HEK293 (cell line): ENCODE measurements around the gene CAMKMT.

ENCODE experiments used
- CTCF ChIA-PET: fragments of 350-600 bp; formaldehyde crosslinking; extraction: SDS; loops from one replicate; lab custom pipeline; 2021; ENCODE audit warnings: antibody characterized with exemption; lab: Yijun Ruan, JAX
- POLR2A ChIA-PET: fragments of 300-600 bp; formaldehyde crosslinking; extraction: SDS; loops from one replicate; lab custom pipeline; 2020; ENCODE audit warnings: antibody characterized with exemption, inconsistent platforms; lab: Yijun Ruan, JAX
- H3K27ac ChIP-seq: fragments of 200-500 bp; sonication (Bioruptor generic); 2 replicates; pipeline ENCODE4 v1.5.1; 2014; ENCODE audit warnings: low read depth, low read length, control low read depth, inconsistent platforms; ENCODE audit errors: extremely low read depth
- H3K36me3 ChIP-seq, 2 experiments: fragments of 200-500 bp in 1 of 2; sonication (Bioruptor generic) in 1 of 2; 1 replicate in 1 of 2; 2 replicates in 1 of 2; pipeline ENCODE4 v1.5.1; 2014 to 2017; ENCODE audit warnings: inconsistent platforms in 2 of 2, low read length in 2 of 2; ENCODE audit not compliant: control insufficient read depth in 2 of 2, insufficient read depth in 1 of 2
- H3K4me1 ChIP-seq: fragments of 200-500 bp; sonication (Bioruptor generic); 2 replicates; pipeline ENCODE4 v1.5.1; 2014; ENCODE audit warnings: mild to moderate bottlenecking, low read length, inconsistent platforms; ENCODE audit not compliant: control insufficient read depth, insufficient read depth
- H3K4me3 ChIP-seq: 2 replicates; pipeline ENCODE4 v1.5.1; 2011; ENCODE audit warnings: low read depth, mild to moderate bottlenecking, control low read depth, low read length, moderate library complexity
- H3K9me3 ChIP-seq: fragments of 200-500 bp; sonication (Bioruptor generic); 2 replicates; pipeline ENCODE4 v1.5.1; 2014; ENCODE audit warnings: low read depth, low read length, inconsistent platforms; ENCODE audit not compliant: control insufficient read depth, insufficient read depth
- GFI1B ChIP-seq: fragments of 450-650 bp; formaldehyde crosslinking; IDR thresholded peaks from 2 replicates; pipeline ENCODE4 v1.5.1; 2016; ENCODE audit warnings: missing biosample characterization, missing genetic modification characterization
- GLIS1 ChIP-seq: fragments of 450-650 bp; formaldehyde crosslinking; IDR thresholded peaks from 2 replicates; pipeline ENCODE4 v1.5.1; 2016; ENCODE audit warnings: missing biosample characterization, missing genetic modification characterization
- IKZF3 ChIP-seq: fragments of 450-650 bp; IDR thresholded peaks from 2 replicates; pipeline ENCODE4 v1.5.0; 2018; ENCODE audit warnings: missing biosample characterization, mild to moderate bottlenecking, missing genetic modification characterization, moderate library complexity
- PRDM1 ChIP-seq: fragments of 450-650 bp; formaldehyde crosslinking; IDR thresholded peaks from 2 replicates; pipeline ENCODE4; 2016; ENCODE audit warnings: missing biosample characterization, missing genetic modification characterization
- TCF7L2 ChIP-seq: IDR thresholded peaks from 2 replicates; pipeline ENCODE4 v1.6.1; 2011; ENCODE audit warnings: low read depth, mild to moderate bottlenecking, inconsistent platforms, low read length, moderate library complexity, borderline replicate concordance
- ZFHX2 ChIP-seq: fragments of 450-650 bp; formaldehyde crosslinking; conservative IDR thresholded peaks from 2 replicates; pipeline ENCODE4 v1.5.1; 2016; ENCODE audit warnings: missing biosample characterization, missing genetic modification characterization
- ZFP3 ChIP-seq: fragments of 450-650 bp; formaldehyde crosslinking; IDR thresholded peaks from 2 replicates; pipeline ENCODE4 v1.5.1; 2016; ENCODE audit warnings: low read depth, missing biosample characterization, missing genetic modification characterization
- ZNF133 ChIP-seq: fragments of 450-650 bp; formaldehyde crosslinking; IDR thresholded peaks from 2 replicates; pipeline ENCODE4 v1.5.1; 2016; ENCODE audit warnings: missing biosample characterization, missing genetic modification characterization
- ZNF19 ChIP-seq: fragments of 450-650 bp; formaldehyde crosslinking; IDR thresholded peaks from 2 replicates; pipeline ENCODE4; 2016; ENCODE audit warnings: missing biosample characterization, missing genetic modification characterization, low read depth
- ZNF335 ChIP-seq: fragments of 450-650 bp; formaldehyde crosslinking; conservative IDR thresholded peaks from 2 replicates; pipeline ENCODE4 v1.5.1; 2016; ENCODE audit warnings: missing biosample characterization, missing genetic modification characterization
- ZNF341 ChIP-seq: fragments of 450-650 bp; formaldehyde crosslinking; IDR thresholded peaks from 2 replicates; pipeline ENCODE4; 2016; ENCODE audit warnings: low read depth, missing biosample characterization, missing genetic modification characterization
- ZNF514 ChIP-seq: fragments of 450-650 bp; formaldehyde crosslinking; IDR thresholded peaks from 2 replicates; pipeline ENCODE4 v1.5.1; 2016; ENCODE audit warnings: missing biosample characterization, missing genetic modification characterization
- ZNF596 ChIP-seq: fragments of 450-650 bp; IDR thresholded peaks from 2 replicates; pipeline ENCODE4 v1.5.0; 2018; ENCODE audit warnings: missing biosample characterization, mild to moderate bottlenecking, missing genetic modification characterization, moderate library complexity
- ZNF654 ChIP-seq: fragments of 450-650 bp; formaldehyde crosslinking; IDR thresholded peaks from 2 replicates; pipeline ENCODE4 v1.5.1; 2016; ENCODE audit warnings: low read depth, missing biosample characterization, missing genetic modification characterization
- ZNF658 ChIP-seq: fragments of 450-650 bp; formaldehyde crosslinking; IDR thresholded peaks from 2 replicates; pipeline ENCODE4; 2016; ENCODE audit warnings: missing biosample characterization, missing genetic modification characterization
- ZNF660 ChIP-seq: fragments of 450-650 bp; IDR thresholded peaks from 2 replicates; pipeline ENCODE4 v1.5.1; 2018; ENCODE audit warnings: missing biosample characterization, mild to moderate bottlenecking, missing genetic modification characterization
- ZNF701 ChIP-seq: fragments of 450-650 bp; formaldehyde crosslinking; IDR thresholded peaks from 2 replicates; pipeline ENCODE4 v1.5.1; 2016; ENCODE audit warnings: missing biosample characterization, missing genetic modification characterization
- ZXDB ChIP-seq: fragments of 450-650 bp; formaldehyde crosslinking; IDR thresholded peaks from 2 replicates; pipeline ENCODE4 v1.5.1; 2016; ENCODE audit warnings: missing biosample characterization, missing genetic modification characterization
- TF ChIP-seq, protein P1 (sequence below): fragments of 450-650 bp; formaldehyde crosslinking; IDR thresholded peaks from 2 replicates; pipeline ENCODE4 v1.5.1; 2016; ENCODE audit warnings: missing biosample characterization, missing genetic modification characterization, low read depth
- TF ChIP-seq, protein P2 (sequence below): fragments of 450-650 bp; formaldehyde crosslinking; IDR thresholded peaks from 2 replicates; pipeline ENCODE4 v1.5.1; 2017; ENCODE audit warnings: missing biosample characterization, missing genetic modification characterization
- TF ChIP-seq, protein P3 (sequence below): fragments of 450-650 bp; formaldehyde crosslinking; IDR thresholded peaks from 2 replicates; pipeline ENCODE4 v1.5.1; 2016; ENCODE audit warnings: missing biosample characterization, missing genetic modification characterization
- TF ChIP-seq, protein P4 (sequence below): fragments of 450-650 bp; formaldehyde crosslinking; conservative IDR thresholded peaks from 2 replicates; pipeline ENCODE4 v1.5.1; 2016; ENCODE audit warnings: low read depth, missing biosample characterization, missing genetic modification characterization
- TF ChIP-seq, protein P5 (sequence below): IDR thresholded peaks from 2 replicates; pipeline ENCODE4 v1.6.1; 2011; ENCODE audit warnings: mild to moderate bottlenecking, low read depth, low read length, borderline replicate concordance
- TF ChIP-seq, protein P6 (sequence below): fragments of 450-650 bp; formaldehyde crosslinking; IDR thresholded peaks from 2 replicates; pipeline ENCODE4 v1.5.0; 2017; ENCODE audit warnings: missing biosample characterization, missing genetic modification characterization, borderline replicate concordance

Gene CAMKMT

DNA sequence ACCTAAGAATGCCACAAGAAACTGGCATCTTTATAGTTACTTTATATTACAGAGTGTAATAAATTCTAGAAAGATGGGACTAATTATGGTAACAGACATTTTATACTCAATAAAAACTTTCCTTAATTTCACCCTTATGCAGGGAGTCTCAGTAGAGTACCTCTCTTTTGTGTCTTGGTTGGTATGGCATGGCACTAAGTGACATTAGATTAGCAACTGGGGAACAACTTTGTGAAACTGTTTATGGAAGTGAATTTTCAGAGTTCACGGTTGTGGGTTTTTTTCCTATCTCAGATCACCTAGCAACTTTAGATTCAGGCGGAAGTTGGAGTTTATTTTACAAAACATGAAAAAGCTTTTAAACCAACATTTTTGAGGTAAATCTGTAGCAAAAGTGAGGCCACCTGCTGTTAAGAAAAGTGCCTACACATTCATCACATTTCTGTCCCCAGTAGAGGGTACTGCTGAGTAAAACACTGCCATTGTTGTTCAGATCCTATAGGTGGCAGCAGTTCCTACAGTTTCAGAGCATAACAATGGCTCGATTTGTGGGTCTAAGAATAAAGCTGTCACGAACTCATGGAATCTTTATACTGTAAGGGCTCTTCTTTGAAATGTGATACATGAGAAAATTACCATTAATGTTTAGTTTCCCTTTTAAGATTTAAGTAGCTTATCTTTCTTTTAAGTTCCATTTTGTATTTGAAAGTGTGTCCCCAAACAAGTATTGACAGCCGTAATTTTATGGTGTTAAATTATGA, 117.6 kb downstream of the CAMKMT start:
- H3K36me3 ChIP-seq = no peaks in the 10 kb centered on the region
- H3K27ac ChIP-seq = no peak overlapping the region
- H3K9me3 ChIP-seq = no peaks in the 10 kb centered on the region
- H3K4me1 ChIP-seq = no peaks in the 10 kb centered on the region
- ChIA-PET POLR2A (no interaction called here), CTCF (interaction anchor here (0.5 to 5.7 kb wide), 124 partner anchors 9 to 1118 kb away, joined by 3 to 113 read pairs (median 4); partner anchors contain the start of gene CAMKMT)
- no peak overlapping the region for H3K4me3 ChIP-seq
- TF ChIP-seq IKZF3 (tag by site-specific recombination) (no peak), ZNF660 (tag by site-specific recombination) (peak; percentile 92; the same call in 1 of the 2 replicates), ZNF341 (tag by site-specific recombination) (no peak), PRDM1 (peak; percentile 58; the same call in 1 of the 2 replicates), ZXDB (no peak), GFI1B (no peak), ZNF335 (tag by site-specific recombination) (0 out of 2 replicates have a peak, but pooled peaks have one; percentile 14), ZNF658 (no peak), ZFP3 (tag by site-specific recombination) (no peak), ZNF133 (tag by site-specific recombination) (no peak), GLIS1 (tag by site-specific recombination) (no peak), ZFHX2 (tag by site-specific recombination) (no peak), ZNF19 (tag by site-specific recombination) (no peak), ZNF654 (tag by site-specific recombination) (peak; percentile 91), TCF7L2 (0 out of 2 replicates have a peak, but pooled peaks have one; percentile 30), ZNF596 (no peak), ZNF701 (tag by site-specific recombination) (no peak), ZNF514 (tag by site-specific recombination) (no peak)
- TF ChIP-seq, protein P1, sequence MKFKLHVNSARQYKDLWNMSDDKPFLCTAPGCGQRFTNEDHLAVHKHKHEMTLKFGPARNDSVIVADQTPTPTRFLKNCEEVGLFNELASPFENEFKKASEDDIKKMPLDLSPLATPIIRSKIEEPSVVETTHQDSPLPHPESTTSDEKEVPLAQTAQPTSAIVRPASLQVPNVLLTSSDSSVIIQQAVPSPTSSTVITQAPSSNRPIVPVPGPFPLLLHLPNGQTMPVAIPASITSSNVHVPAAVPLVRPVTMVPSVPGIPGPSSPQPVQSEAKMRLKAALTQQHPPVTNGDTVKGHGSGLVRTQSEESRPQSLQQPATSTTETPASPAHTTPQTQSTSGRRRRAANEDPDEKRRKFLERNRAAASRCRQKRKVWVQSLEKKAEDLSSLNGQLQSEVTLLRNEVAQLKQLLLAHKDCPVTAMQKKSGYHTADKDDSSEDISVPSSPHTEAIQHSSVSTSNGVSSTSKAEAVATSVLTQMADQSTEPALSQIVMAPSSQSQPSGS (tag by site-specific recombination) = no peak
- TF ChIP-seq, protein P2, sequence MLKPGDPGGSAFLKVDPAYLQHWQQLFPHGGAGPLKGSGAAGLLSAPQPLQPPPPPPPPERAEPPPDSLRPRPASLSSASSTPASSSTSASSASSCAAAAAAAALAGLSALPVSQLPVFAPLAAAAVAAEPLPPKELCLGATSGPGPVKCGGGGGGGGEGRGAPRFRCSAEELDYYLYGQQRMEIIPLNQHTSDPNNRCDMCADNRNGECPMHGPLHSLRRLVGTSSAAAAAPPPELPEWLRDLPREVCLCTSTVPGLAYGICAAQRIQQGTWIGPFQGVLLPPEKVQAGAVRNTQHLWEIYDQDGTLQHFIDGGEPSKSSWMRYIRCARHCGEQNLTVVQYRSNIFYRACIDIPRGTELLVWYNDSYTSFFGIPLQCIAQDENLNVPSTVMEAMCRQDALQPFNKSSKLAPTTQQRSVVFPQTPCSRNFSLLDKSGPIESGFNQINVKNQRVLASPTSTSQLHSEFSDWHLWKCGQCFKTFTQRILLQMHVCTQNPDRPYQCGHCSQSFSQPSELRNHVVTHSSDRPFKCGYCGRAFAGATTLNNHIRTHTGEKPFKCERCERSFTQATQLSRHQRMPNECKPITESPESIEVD (tag by site-specific recombination) = peak; percentile 84
- TF ChIP-seq, protein P3, sequence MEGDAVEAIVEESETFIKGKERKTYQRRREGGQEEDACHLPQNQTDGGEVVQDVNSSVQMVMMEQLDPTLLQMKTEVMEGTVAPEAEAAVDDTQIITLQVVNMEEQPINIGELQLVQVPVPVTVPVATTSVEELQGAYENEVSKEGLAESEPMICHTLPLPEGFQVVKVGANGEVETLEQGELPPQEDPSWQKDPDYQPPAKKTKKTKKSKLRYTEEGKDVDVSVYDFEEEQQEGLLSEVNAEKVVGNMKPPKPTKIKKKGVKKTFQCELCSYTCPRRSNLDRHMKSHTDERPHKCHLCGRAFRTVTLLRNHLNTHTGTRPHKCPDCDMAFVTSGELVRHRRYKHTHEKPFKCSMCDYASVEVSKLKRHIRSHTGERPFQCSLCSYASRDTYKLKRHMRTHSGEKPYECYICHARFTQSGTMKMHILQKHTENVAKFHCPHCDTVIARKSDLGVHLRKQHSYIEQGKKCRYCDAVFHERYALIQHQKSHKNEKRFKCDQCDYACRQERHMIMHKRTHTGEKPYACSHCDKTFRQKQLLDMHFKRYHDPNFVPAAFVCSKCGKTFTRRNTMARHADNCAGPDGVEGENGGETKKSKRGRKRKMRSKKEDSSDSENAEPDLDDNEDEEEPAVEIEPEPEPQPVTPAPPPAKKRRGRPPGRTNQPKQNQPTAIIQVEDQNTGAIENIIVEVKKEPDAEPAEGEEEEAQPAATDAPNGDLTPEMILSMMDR (tag by site-specific recombination) = peak; percentile 97
- TF ChIP-seq, protein P4, sequence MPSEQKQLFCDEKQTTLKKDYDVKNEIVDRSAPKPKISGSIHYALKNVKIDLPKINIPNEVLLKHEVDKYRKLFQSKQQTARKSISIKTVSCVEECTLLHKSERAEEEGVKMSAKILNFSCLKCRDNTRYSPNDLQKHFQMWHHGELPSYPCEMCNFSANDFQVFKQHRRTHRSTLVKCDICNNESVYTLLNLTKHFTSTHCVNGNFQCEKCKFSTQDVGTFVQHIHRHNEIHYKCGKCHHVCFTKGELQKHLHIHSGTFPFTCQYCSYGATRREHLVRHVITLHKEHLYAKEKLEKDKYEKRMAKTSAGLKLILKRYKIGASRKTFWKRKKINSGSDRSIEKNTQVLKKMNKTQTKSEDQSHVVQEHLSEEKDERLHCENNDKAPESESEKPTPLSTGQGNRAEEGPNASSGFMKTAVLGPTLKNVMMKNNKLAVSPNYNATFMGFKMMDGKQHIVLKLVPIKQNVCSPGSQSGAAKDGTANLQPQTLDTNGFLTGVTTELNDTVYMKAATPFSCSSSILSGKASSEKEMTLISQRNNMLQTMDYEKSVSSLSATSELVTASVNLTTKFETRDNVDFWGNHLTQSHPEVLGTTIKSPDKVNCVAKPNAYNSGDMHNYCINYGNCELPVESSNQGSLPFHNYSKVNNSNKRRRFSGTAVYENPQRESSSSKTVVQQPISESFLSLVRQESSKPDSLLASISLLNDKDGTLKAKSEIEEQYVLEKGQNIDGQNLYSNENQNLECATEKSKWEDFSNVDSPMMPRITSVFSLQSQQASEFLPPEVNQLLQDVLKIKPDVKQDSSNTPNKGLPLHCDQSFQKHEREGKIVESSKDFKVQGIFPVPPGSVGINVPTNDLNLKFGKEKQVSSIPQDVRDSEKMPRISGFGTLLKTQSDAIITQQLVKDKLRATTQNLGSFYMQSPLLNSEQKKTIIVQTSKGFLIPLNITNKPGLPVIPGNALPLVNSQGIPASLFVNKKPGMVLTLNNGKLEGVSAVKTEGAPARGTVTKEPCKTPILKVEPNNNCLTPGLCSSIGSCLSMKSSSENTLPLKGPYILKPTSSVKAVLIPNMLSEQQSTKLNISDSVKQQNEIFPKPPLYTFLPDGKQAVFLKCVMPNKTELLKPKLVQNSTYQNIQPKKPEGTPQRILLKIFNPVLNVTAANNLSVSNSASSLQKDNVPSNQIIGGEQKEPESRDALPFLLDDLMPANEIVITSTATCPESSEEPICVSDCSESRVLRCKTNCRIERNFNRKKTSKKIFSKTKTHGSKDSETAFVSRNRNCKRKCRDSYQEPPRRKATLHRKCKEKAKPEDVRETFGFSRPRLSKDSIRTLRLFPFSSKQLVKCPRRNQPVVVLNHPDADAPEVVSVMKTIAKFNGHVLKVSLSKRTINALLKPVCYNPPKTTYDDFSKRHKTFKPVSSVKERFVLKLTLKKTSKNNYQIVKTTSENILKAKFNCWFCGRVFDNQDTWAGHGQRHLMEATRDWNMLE (tag by site-specific recombination) = no peak
- TF ChIP-seq, protein P5, sequence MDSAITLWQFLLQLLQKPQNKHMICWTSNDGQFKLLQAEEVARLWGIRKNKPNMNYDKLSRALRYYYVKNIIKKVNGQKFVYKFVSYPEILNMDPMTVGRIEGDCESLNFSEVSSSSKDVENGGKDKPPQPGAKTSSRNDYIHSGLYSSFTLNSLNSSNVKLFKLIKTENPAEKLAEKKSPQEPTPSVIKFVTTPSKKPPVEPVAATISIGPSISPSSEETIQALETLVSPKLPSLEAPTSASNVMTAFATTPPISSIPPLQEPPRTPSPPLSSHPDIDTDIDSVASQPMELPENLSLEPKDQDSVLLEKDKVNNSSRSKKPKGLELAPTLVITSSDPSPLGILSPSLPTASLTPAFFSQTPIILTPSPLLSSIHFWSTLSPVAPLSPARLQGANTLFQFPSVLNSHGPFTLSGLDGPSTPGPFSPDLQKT = no peak
- TF ChIP-seq, protein P6, sequence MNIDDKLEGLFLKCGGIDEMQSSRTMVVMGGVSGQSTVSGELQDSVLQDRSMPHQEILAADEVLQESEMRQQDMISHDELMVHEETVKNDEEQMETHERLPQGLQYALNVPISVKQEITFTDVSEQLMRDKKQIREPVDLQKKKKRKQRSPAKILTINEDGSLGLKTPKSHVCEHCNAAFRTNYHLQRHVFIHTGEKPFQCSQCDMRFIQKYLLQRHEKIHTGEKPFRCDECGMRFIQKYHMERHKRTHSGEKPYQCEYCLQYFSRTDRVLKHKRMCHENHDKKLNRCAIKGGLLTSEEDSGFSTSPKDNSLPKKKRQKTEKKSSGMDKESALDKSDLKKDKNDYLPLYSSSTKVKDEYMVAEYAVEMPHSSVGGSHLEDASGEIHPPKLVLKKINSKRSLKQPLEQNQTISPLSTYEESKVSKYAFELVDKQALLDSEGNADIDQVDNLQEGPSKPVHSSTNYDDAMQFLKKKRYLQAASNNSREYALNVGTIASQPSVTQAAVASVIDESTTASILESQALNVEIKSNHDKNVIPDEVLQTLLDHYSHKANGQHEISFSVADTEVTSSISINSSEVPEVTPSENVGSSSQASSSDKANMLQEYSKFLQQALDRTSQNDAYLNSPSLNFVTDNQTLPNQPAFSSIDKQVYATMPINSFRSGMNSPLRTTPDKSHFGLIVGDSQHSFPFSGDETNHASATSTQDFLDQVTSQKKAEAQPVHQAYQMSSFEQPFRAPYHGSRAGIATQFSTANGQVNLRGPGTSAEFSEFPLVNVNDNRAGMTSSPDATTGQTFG (tag by site-specific recombination) = no peak
